ENCODE results near the gene SHD. TPM values are rescaled to one million over a fixed set of nuclear protein-coding genes. Genes with fewer than 3 reads are reported as not detected.
A peak's percentile ranks its signal among the peaks of the same experiment; 100 is the strongest.

SHD gene
- total and polyA plus RNA-seq, 2 of the 4 experiments (the other 2 are of a cell fraction) = not detected

DNA sequence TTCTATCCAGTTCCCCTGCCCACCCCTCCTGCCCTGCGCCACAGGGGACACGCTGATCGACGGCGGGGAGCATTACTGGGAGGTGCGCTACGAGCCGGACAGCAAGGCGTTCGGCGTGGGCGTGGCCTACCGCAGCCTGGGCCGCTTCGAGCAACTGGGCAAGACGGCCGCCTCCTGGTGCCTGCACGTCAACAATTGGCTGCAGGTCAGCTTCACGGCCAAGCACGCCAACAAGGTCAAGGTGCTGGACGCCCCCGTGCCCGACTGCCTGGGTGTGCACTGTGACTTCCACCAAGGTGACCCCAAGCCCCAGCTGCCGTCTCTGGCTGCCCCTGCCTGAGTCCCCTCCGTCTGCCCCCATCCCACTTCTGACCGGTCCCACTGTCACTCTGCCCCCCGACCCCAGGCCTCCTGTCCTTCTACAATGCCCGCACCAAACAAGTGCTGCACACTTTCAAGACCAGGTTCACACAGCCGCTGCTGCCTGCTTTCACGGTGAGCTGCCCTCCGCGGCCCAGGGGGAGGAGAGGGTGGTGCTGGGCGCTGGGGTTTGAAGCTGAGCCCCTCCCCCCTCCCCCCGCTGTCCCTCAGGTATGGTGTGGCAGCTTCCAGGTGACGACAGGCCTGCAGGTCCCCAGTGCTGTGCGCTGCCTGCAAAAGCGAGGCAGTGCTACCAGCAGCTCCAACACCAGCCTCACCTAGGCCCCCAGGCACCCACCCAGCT is 44.0 kb downstream of the SHD start:
- no peak for ATAC-seq (ENCODE audit: low read depth)
- 94% methylated on average over 20 of the region's 37 CpGs; no CpG with 5 or more reads in 1 of the 2 experiments for WGBS, 2 experiments (ENCODE audit: extremely low coverage in 2 of 2, insufficient read length in 1 of 2)

More for the DNA sequence above, 44.0 kb downstream of the SHD start:
- no peaks in the 10 kb centered on the region for H3K9me1 ChIP-seq (ENCODE audit: insufficient read depth, low read length)
- no peak overlapping the region for H2BK20ac ChIP-seq (ENCODE audit: low read depth, low read length)
- no peak for TF ChIP-seq RCOR1 (IDR thresholded peaks at IDR 0.05; ENCODE audit: insufficient replicate concordance, low read length)
- no peak for TF ChIP-seq NFE2L2 (IDR thresholded peaks at IDR 0.05; ENCODE audit: low read depth, low read length)
- TF ChIP-seq CEBPB (IDR thresholded peaks at IDR 0.05; ENCODE audit: low read depth, low read length) = no peak
- H3K27ac ChIP-seq (ENCODE audit: insufficient read depth, low read length) = no peak overlapping the region
- no peak overlapping the region for H3K4me2 ChIP-seq (ENCODE audit: low read depth, low read length)
- no peaks in the 10 kb centered on the region; the same call in 1 of the 2 replicates for H3K27me3 ChIP-seq (ENCODE audit: control insufficient read depth, insufficient read depth, low read length)
- H3K9ac ChIP-seq (ENCODE audit: low read depth, low read length) = no peak overlapping the region
- peak overlapping the region; percentile 10 for H2AFZ ChIP-seq (replicated peaks; ENCODE audit: low read length, poor library complexity)
- no peak overlapping the region for H4K5ac ChIP-seq (ENCODE audit: low read depth, low read length)
- intact Hi-C loops (cut with micrococcal nuclease) (no loop called here), in situ Hi-C loops (cut with MboI; ENCODE audit: low sequenced_read_pairs) (no loop called here), dilution Hi-C loops (cut with HindIII; ENCODE audit: low sequenced_read_pairs, unreplicated experiment) (no loop called here)
- H2BK5ac ChIP-seq (ENCODE audit: low read depth, low read length, poor library complexity, severe bottlenecking) = no peak overlapping the region
- H4K8ac ChIP-seq (ENCODE audit: low read depth in 2 of 2, low read length in 2 of 2) = no peak overlapping the region
- no peak overlapping the region for H3K23ac ChIP-seq (ENCODE audit: low read depth, low read length)
- no peaks in the 10 kb centered on the region for H4K20me1 ChIP-seq (ENCODE audit: insufficient read depth, low read length)
- H4K91ac ChIP-seq (ENCODE audit: insufficient read depth, low read depth, low read length) = no peak overlapping the region
- no peaks in the 10 kb centered on the region for H3K36me3 ChIP-seq (ENCODE audit: control insufficient read depth, insufficient read depth, low read length)
- ChIA-PET POLR2A (ENCODE audit: unreplicated experiment) (no interaction called here), CTCF (no interaction called here)
- H3K4me1 ChIP-seq (ENCODE audit: control insufficient read depth, insufficient read depth, low read length) = no peaks in the 10 kb centered on the region
- H3K18ac ChIP-seq (ENCODE audit: low read depth, low read length) = no peak overlapping the region
- H3K4ac ChIP-seq (ENCODE audit: low read depth, low read length) = no peak overlapping the region
- H2AK9ac ChIP-seq (replicated peaks; ENCODE audit: low read depth, low read length, poor library complexity) = no peak overlapping the region
- no peak for DNase-seq
- peaks cover 3% of the 10 kb centered on the region; the same call in 1 of the 2 replicates for H3K9me3 ChIP-seq (ENCODE audit: control insufficient read depth, insufficient read depth, low read length)
- no peak overlapping the region for H2BK120ac ChIP-seq (ENCODE audit: low read depth, low read length)
- BruUV-seq (replicated peaks) = no TSS peak
- no peaks in the 10 kb centered on the region for H3K79me1 ChIP-seq (ENCODE audit: low read depth in 1 of 2, low read length in 2 of 2)
- no peak overlapping the region for H2BK15ac ChIP-seq (ENCODE audit: low read depth, low read length)
- H2AK5ac ChIP-seq (ENCODE audit: low read depth, low read length) = no peak overlapping the region
- H3K14ac ChIP-seq (replicated peaks; ENCODE audit: low read depth, low read length) = no peak overlapping the region
- H3K56ac ChIP-seq (ENCODE audit: extremely low read depth, insufficient read depth, low read length) = no peak overlapping the region
- no peak overlapping the region for H3K4me3 ChIP-seq (ENCODE audit: insufficient read depth, low read depth, low read length)
